HG03565 (cell line): ENCODE data around the gene TMEM126A.
"Not testable (repeated sequence)": the region's sequence is repeated elsewhere in the genome, so short reads cannot be mapped to it uniquely, and the experiment has no call there.

Source experiments
- ATAC-seq: cut with Tn5 transposase; IDR thresholded peaks from one replicate; pipeline ENCODE4 v1.9.1; 2021; ENCODE audit warnings: mild to moderate bottlenecking, moderate library complexity; ENCODE audit not compliant: unreplicated experiment

TMEM126A gene

GRCh38 chr11:85656777-85657176, 9.0 kb downstream of the TMEM126A start:
- ATAC-seq = no peak

DNA sequence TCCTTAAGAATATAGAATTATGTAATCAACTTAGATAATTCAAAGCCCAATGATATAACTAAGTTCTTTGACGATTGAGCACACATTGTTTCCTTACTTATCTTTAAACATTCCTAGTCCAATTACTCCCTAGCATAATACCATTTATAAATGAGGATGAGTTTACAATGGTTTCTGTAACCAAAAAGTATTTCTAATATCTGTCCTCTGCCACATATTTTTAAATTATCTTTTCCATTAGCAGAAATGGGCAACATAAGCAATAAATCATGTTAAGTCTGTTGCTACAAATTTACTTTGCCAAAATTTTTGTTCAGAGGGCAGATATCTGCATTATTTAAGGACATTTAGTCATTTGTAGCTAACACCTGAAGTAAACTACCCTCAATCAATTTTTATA, 10.4 kb downstream of the TMEM126A start:
- no peak for ATAC-seq

DNA sequence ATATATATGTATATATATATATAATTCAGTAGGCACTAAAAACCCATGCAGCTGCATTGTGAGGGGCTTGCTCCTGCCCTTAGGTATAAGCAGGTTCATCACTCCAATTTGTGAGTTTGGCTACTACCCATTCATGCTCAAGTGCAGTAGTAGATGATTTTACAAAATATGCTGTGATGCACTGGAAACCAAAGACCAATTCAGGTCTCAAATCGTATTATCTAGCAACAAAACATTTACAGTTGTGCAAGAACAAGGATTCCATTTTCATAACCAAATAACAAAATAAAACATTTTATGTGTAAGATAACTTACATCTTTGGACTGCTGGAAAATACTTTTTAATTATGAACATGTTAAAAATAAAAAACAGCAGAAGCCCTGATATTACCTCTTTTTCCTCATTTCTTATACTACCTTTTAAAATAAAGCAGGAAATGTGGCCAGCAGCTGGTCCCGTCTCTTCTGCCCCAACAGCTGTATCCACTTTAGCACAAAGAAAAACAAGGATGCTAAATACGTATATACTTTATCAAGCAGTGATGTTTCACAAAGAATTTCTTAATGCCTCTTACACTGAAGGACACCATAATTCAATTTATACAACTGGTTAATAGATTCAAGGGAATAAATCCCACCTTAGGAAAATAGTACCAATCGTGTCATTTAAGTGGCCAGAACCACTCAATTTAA, 14.4 kb downstream of the TMEM126A start:
- no peak for ATAC-seq

DNA sequence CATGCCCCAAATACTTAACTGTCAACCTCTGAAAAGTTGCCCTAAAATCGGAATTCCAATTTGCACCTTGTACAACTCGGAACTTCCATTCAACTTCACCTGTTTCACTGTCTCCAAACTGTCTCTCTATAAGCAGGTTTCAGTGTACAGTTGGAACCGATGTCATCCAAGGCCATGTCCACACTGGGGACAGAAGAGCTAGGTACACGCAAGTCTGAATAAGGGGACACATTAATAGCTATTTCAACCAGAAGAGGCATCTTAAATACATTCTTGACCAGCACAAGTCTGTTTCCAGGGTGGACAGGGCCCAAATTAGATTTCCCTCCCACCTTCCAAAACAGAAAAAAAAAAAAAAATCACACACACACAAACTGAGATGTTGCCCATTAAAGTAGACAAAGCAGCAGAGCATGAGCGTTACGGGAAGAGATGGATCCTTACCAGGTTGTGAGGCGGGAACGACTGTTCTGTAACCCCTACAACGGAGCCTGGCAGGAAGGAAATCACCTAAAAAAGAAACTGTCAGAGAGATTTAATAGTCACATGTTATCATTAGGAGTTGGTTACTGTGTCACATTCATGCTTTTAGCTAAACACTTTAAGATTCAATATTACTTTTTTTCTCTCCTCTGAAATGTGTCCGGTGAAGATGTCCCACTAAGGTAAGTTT, 15.4 kb downstream of the TMEM126A start:
- no peak for ATAC-seq

DNA sequence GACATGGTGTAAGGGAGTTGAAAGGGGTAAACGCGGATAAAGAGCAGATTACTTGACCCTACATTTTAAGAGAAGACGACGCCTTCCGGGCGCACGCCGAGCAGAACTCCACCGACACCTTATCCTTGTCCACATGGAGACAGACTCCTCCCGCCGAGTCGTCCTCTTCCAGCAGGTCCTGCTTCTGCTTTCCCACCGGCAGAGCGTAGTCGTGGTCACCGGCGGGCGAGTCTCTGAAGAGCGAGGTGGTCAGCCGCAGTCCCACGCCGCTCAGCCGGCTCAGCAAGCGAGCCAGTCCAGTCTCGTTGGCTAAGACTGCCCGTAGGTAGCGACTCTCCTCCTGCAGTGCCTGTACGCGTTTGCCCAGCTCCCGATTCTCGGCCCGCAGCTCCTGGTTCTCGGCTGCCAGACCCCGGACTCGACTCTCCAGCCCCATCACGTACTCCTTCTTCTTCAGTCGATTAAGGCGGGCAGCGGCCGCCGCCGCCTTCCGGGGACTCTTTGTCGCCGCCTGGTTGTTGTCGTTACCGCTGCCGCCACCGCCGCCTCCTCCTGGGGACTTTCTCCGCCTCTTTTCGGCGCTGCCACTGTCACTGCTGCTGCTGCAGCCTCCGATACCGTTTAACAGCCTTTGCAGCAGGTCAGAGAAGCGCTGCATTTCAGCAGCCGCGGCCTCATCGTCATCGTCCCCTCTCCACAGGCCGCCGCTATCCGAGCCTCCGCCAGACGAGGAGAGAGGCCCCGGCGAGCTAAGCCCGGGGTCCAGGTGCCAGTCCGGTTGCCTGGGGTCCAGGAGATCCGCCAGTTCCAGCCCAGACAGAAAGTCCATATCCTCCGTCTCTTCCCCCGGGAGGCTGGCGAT, 16.2 kb downstream of the TMEM126A start:
- ATAC-seq = peak; percentile 54

DNA sequence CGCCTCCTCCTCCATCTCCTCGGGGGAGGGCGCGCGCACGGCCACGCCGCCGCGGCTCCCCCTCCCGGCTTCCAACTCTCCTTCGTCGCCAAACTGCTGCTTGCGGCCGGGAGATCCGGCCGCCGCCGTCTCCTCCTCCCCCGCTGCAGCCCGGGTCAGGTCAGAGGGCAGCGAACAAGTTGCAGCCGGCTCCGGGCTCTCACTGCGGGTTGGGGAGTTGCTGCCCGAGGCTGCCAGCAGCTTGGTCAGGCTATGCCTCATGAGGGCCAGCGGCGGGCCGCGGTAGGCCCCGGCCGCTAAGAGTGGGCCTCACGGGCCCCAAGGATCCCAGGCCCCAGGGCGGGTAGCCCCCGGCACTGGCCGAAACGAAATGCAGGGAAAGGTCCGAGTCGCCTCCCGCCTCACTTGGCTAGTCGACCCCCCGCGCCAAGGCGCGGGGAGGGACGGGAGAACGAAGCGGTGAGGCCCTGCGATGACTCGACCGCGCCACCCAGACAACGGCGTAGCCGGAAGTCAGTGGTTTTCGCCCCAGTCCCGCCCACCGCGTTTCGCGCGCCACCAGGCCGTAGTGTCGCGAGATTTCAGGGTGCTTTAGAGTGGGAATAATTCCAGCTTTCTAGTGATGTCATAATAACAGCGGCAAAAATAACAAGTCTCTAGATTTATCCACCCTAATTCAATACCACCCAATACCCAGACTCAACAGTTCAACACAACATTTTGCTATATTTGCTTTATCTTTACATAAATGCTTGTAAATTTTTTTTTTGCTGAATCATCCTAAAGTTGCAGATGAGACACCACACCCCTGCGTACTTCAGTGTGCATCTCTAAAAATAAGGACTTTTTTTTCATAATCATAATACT, 17.1 kb downstream of the TMEM126A start, which contains the start of gene CREBZF:
Gene CREBZF (minus strand): TSS at position 515 of the 867 bp plus-strand sequence. CDS start 254 bp downstream, at position 261.
- ATAC-seq = peak; percentile 87

DNA sequence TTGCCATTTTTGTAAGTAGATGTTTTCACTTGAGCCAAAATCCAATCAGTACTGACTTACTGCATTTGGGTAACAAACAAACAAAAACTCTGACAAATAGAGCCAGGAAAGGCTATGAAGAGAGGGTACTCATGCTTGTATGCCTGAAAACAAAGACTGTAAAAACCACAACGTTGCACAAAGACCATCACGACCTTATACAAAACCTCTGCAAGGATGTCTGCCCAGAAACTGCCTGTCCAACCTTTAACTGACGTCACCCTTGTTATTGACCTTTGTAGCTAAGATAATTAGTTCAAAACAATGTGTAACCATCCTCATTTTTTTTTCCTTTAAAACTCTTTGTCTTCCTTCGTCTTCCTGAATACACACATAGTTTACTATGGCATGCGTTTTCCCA, 18.0 kb downstream of the TMEM126A start:
- ATAC-seq = no peak

DNA sequence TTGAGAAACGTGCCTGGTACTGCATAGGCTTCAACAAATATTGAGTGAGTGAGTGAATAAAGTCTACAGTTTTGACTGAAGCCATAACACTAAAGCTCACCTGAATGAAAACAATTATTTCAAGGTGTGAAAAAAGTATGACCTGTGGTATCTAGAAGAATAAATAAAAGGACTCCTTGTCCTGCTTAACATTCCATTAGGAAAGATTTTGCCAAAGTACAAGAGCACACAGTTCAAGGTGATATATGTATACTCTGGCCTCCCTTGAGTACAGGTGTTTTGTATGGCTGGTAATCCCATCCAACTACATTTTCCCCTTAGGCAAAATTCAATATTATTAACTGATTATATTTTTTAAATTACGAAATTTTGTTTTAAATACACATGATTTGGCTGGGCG, 18.9 kb downstream of the TMEM126A start:
- ATAC-seq = no peak

GRCh38 chr11:85668157-85668556, 20.4 kb downstream of the TMEM126A start:
- no peak for ATAC-seq

DNA sequence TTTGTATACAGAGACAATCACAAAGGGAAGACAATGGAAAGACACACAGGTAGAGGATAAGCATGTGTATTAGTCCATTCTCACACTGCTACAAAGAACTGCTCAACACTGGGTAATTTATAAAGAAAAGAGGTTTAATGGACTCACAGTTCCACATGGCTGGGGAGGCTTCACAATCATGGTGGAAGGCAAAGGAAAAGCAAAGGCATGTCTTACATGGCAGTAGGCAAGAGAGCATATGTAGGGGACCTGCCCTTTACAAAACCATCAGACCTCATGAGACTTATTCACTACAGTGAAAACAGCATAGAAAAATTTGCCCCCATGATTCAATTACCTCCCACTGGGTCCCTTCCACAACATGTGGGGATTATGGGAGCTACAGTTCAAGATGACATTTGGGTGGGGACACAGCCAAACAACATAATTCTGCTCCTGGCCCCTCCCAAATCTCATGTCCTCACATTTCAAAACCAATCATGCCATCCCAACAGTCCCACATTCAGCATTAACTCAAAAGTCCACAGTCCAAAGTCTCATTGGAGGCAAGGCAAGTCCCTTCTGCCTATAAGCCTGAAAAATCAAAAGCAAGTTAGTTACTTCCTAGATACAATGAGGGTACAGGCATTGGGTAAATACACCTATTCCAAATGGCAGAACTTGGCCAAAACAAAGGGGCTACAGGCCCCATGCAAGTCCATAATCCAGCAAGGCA, 23.3 kb downstream of the TMEM126A start:
- ATAC-seq = not testable (repeated sequence)

- no peak for ATAC-seq
Observed at GRCh38 chr11:85672105-85672902, 24.5 kb downstream of the TMEM126A start.

GRCh38 chr11:85673393-85673792, 25.6 kb downstream of the TMEM126A start:
- no peak for ATAC-seq

DNA sequence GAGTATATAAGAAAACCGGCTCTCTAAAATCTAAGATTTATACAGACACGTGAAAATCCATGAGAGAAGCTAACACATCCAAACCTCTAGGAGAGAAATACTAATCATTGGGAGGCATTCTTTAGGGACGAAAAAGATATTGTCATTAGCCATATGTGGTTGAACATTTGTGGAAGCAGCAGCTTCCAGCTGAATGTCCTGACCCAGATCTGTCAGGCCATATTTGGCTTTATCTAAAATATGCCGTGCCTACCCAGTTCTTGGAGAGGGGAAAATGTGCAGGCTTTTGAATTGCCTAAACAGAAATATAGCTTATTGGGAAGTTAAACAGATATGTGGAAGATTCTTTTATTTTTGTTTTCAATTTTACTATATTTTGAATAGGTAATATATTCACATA, 31.8 kb downstream of the TMEM126A start:
- ATAC-seq = no peak

GRCh38 chr11:85680897-85681296, 33.1 kb downstream of the TMEM126A start:
- ATAC-seq = no peak

GRCh38 chr11:85682330-85683305, 34.9 kb downstream of the TMEM126A start:
- peak; percentile 63 for ATAC-seq

- no peak for ATAC-seq
Observed at GRCh38 chr11:85685125-85685819, 37.5 kb downstream of the TMEM126A start.

GRCh38 chr11:85685820-85686459, 38.2 kb downstream of the TMEM126A start, which contains the start of gene CCDC89:
CCDC89 (minus strand) TSS chr11:85686195; CDS start chr11:85686130, 65 bp downstream.
- no peak for ATAC-seq
